HFFc6 (cell line): ENCODE data around the gene NUDT16. TPM values are rescaled to one million over a fixed set of nuclear protein-coding genes. Genes with fewer than 3 reads are reported as not detected.

Source experiments
- DNase-seq: peaks from one replicate; pipeline ENCODE4 v3.0.0-alpha.2; 2018
- H3K27ac Mint-ChIP-seq: 2 replicates; pipeline ENCODE4 v1.8.0; 2020; ENCODE audit warnings: mild to moderate bottlenecking, mixed read lengths
- H3K27me3 Mint-ChIP-seq: 2 replicates; pipeline ENCODE4 v1.8.0; 2021; ENCODE audit warnings: mild to moderate bottlenecking, moderate library complexity, mixed read lengths; ENCODE audit not compliant: insufficient read depth
- H3K36me3 Mint-ChIP-seq: 2 replicates; pipeline ENCODE4 v1.8.0; 2021; ENCODE audit warnings: low read depth, mixed read lengths
- H3K4me1 Mint-ChIP-seq: 2 replicates; pipeline ENCODE4 v1.8.0; 2020; ENCODE audit warnings: low read depth, mixed read lengths
- H3K4me3 Mint-ChIP-seq: 2 replicates; pipeline ENCODE4 v1.8.0; 2020; ENCODE audit warnings: mild to moderate bottlenecking, moderate library complexity, mixed read lengths
- H3K9me3 Mint-ChIP-seq: 2 replicates; pipeline ENCODE4 v1.8.0; 2020; ENCODE audit warnings: mild to moderate bottlenecking, mixed read lengths
- CTCF ChIP-seq: fragments of 200-600 bp; sonication (generic); IDR thresholded peaks from 2 replicates; pipeline ENCODE4 v1.5.0; 2021; ENCODE audit warnings: antibody characterized with exemption, mild to moderate bottlenecking
- total RNA-seq, 6 experiments: library from RNA; stranded (reverse); fragmentation: NEBNext Ultra II Directional; extraction: Animal tissue kit (Norgen Biotek cat#: 25700); gene quantifications; 2 replicates in 1 of 6; 3 replicates in 5 of 6; pipeline ENCODE4 v1.2.3, GENCODE V29; 2021

The NUDT16 gene
- total RNA-seq, 6 experiments from 2014 or later: 18.3 to 21.3 (median 19.7) TPM

- Mint-ChIP-seq H3K9me3 (peaks cover 5% of the 10 kb centered on the region; the same call in 1 of the 2 replicates), H3K4me3 (no peak overlapping the region), H3K4me1 (peaks cover 31% of the 10 kb centered on the region), H3K27me3 (no peaks in the 10 kb centered on the region; the same call in 1 of the 2 replicates), H3K36me3 (peaks cover 7% of the 10 kb centered on the region; the same call in 1 of the 2 replicates), H3K27ac (no peak overlapping the region)
- DNase-seq: no peak
- no peak for TF ChIP-seq CTCF
These were observed 21.8 kb downstream of the NUDT16 start for GRCh38 chr3:131403216-131403895.

- H3K27ac Mint-ChIP-seq: no peak overlapping the region
- no peaks in the 10 kb centered on the region; the same call in 1 of the 2 replicates for H3K27me3 Mint-ChIP-seq
- DNase-seq: no peak
- no peak for TF ChIP-seq CTCF
- peaks cover 7% of the 10 kb centered on the region; the same call in 1 of the 2 replicates for H3K36me3 Mint-ChIP-seq
- H3K9me3 Mint-ChIP-seq: peaks cover 5% of the 10 kb centered on the region; the same call in 1 of the 2 replicates
- H3K4me1 Mint-ChIP-seq: peaks cover 31% of the 10 kb centered on the region
- no peak overlapping the region for H3K4me3 Mint-ChIP-seq
These were observed 23.8 kb downstream of the NUDT16 start for GRCh38 chr3:131405411-131405810.

- TF ChIP-seq CTCF: no peak
- no peak for DNase-seq
- Mint-ChIP-seq H3K4me3 (no peak overlapping the region), H3K4me1 (peaks cover 25% of the 10 kb centered on the region), H3K9me3 (peaks cover 5% of the 10 kb centered on the region; the same call in 1 of the 2 replicates), H3K27me3 (no peaks in the 10 kb centered on the region; the same call in none of the 2 replicates), H3K27ac (no peak overlapping the region), H3K36me3 (peaks cover 7% of the 10 kb centered on the region; the same call in 1 of the 2 replicates)
These were observed 24.7 kb downstream of the NUDT16 start for GRCh38 chr3:131406274-131406673.

GRCh38 chr3:131417751-131418150, 36.2 kb downstream of the NUDT16 start:
- Mint-ChIP-seq H3K27ac (no peak overlapping the region), H3K36me3 (no peaks in the 10 kb centered on the region), H3K27me3 (peaks cover 1% of the 10 kb centered on the region), H3K9me3 (0 out of 2 replicates have a peak, but pooled peaks cover 6% of the 10 kb centered on the region), H3K4me1 (no peaks in the 10 kb centered on the region), H3K4me3 (no peak overlapping the region)
- no peak for DNase-seq
- no peak for TF ChIP-seq CTCF

- Mint-ChIP-seq H3K9me3 (no peaks in the 10 kb centered on the region), H3K36me3 (no peaks in the 10 kb centered on the region), H3K4me3 (no peak overlapping the region), H3K27ac (no peak overlapping the region), H3K27me3 (peaks cover 3% of the 10 kb centered on the region), H3K4me1 (no peaks in the 10 kb centered on the region)
- no peak for TF ChIP-seq CTCF
- DNase-seq: no peak
These were observed 39.7 kb downstream of the NUDT16 start for GRCh38 chr3:131421301-131421700.
